RWPE1 (cell line): Measurements from ENCODE around the gene ELN.

Source experiments
- CTCF ChIA-PET: fragments of 350-600 bp; sonication (Branson Sonifier 250); formaldehyde crosslinking; extraction: SDS; loops from one replicate; lab custom pipeline; 2021; lab: Yijun Ruan, JAX
- POLR2A ChIA-PET: fragments of 400-600 bp; formaldehyde crosslinking; extraction: SDS; loops from one replicate; lab custom pipeline; 2020; ENCODE audit warnings: antibody characterized with exemption; ENCODE audit not compliant: low non-redundant PET; lab: Yijun Ruan, JAX
- DNase-seq: peaks from one replicate; pipeline ENCODE4 v3.0.0; 2012; ENCODE audit warnings: low spot score
- H3K27ac ChIP-seq: fragments of 450-650 bp; 2 replicates; pipeline ENCODE4 v1.5.1; 2017
- TF ChIP-seq, protein P1 (sequence below): fragments of 450-650 bp; conservative IDR thresholded peaks from 2 replicates; pipeline ENCODE4 v1.5.1; 2017; ENCODE audit warnings: low read depth, mild to moderate bottlenecking

ELN gene

DNA sequence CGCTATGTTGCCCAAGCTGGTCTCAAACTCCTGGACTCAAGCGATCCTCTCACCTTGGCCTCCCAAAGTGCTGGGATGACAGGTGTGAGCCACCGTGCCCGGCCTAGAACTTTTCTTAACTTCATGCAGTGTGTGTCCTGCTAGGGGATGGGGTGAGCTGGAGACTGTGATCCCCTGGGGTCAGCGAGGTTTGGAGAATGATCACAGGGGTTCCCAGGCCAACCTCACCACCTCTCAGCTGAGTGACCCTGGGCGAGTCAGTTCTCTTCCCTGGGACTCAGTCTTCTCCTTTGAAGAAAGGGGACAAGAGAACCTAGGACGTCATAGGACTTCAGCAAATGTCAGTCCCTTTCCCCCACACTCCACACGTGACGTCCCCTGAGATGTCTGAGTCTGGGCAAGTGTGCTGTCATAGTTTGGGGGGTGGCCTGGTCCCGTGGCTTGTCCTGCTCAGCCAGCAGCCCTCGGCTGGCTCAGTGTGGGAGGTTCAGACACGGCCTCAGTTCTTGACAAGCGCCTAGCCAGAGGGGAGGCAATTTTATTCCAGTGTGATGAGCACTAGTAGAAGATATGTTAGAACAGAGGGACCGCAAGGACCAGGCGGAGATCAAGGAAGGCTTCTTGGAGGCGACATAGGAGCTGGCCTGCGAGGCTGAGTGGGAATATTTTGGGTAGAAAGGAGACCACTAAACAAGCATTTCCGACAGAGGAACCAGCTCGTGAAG, 43.3 kb upstream of the ELN start:
- H3K27ac ChIP-seq, result no peak overlapping the region
- TF ChIP-seq, protein P1, sequence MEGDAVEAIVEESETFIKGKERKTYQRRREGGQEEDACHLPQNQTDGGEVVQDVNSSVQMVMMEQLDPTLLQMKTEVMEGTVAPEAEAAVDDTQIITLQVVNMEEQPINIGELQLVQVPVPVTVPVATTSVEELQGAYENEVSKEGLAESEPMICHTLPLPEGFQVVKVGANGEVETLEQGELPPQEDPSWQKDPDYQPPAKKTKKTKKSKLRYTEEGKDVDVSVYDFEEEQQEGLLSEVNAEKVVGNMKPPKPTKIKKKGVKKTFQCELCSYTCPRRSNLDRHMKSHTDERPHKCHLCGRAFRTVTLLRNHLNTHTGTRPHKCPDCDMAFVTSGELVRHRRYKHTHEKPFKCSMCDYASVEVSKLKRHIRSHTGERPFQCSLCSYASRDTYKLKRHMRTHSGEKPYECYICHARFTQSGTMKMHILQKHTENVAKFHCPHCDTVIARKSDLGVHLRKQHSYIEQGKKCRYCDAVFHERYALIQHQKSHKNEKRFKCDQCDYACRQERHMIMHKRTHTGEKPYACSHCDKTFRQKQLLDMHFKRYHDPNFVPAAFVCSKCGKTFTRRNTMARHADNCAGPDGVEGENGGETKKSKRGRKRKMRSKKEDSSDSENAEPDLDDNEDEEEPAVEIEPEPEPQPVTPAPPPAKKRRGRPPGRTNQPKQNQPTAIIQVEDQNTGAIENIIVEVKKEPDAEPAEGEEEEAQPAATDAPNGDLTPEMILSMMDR, result no peak
- DNase-seq, result no peak
- POLR2A ChIA-PET, result no interaction called here
- CTCF ChIA-PET, result interaction anchor here (0.7 kb wide), 1 partner anchor 65 kb away, joined by 3 read pairs; no protein-coding TSS in a partner anchor

DNA sequence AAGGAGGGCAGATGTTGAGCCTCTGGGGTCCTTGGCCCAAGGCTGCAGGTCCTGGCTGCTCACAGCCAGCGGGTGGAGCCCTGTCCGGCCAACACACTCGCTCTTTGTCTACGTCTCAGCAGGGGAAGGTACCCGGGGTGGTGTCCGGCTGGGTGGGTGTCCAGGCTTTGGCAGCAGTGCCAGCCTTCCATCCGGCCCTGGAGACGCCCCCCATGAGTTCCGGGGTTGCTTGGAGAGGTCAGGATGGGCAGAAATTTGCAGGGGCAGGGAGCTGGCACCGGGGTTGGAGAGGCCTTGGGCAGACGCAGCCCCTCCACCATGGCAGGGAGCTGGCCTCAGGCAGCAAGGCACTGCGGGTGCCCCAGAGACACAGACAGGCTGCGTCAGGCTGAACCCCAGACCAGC, 42.2 kb upstream of the ELN start:
- no peak for DNase-seq
- CTCF ChIA-PET, result interaction anchor here (0.7 kb wide), 1 partner anchor 41 kb away, joined by 3 read pairs; no protein-coding TSS in a partner anchor
- TF ChIP-seq, protein P1, result no peak
- POLR2A ChIA-PET, result no interaction called here
- no peak overlapping the region; the same call in 1 of the 2 replicates for H3K27ac ChIP-seq

DNA sequence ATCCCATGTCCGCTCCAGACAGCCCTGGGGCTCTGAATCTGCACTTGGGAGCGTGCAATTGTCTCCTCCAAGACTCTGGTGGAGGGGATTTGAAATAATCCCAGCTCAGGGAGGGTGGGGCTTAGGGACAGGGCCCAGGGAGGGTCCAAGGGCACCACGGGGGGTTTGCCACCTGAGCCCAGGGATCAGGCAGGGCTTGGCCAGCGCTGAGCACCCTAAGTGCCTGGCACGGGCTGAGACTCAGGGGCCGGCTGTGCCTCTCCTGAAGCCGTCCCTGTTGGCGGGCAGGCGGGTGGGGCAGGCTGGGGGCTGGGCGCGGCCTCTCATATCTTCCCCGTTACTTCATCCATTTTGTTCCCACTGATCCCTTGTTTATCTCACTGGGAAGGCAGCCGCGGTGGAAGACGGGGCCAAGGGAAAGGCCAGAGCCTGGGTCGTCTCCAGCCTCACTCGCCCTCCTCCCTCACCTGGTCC, 41.8 kb upstream of the ELN start:
- H3K27ac ChIP-seq, result no peak overlapping the region; the same call in 1 of the 2 replicates
- CTCF ChIA-PET, result interaction anchor here (0.7 kb wide), 1 partner anchor 41 kb away, joined by 3 read pairs; no protein-coding TSS in a partner anchor
- DNase-seq, result no peak

DNA sequence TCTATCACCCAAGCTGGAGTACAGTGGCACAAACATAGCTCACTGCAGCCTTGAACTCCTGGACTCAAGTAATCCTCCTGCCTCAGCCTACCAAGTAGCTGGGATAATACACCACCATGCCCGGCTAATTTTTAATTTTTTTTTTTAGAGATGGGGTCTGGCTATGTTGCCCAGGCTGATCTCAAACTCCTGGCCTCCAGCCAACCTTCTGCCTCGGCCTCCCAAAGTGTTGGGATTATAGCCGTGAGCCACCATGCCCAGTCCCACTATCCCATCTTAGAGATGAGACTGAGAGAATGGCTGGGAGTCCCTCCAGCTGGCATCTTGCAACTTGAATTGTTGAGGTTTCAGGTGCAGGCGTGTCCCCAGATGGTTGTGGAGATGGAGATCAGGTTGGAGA, 40.7 kb upstream of the ELN start:
- TF ChIP-seq, protein P1, result no peak

More for the DNA sequence above, 41.8 kb upstream of the ELN start:
- POLR2A ChIA-PET, result no interaction called here
- TF ChIP-seq, protein P1, result no peak

DNA sequence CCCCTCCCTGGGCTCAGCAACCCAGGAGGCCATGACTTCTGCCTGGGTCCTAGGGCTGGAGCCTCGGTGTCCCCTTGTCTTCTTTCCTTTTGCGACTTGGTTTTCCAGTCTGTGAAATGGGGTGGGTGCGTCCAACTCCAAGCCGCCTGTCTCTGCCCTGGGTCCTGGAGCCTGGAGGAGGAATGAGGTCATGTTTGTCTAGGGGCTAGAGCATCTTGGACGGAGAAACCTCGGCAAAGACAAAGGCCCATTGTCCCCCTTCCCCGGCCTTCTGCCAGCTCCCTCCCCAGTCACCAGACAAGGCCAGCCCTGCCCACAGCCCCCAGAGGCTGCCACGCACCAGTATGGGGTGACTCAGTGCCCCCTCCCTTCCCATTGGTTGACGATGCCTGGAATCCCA, 39.8 kb upstream of the ELN start:
- DNase-seq, result no peak
- ChIA-PET POLR2A (no interaction called here), CTCF (no interaction called here)
- no peak overlapping the region for H3K27ac ChIP-seq
- TF ChIP-seq, protein P1, result no peak

More for the DNA sequence above, 40.7 kb upstream of the ELN start:
- H3K27ac ChIP-seq, result no peak overlapping the region
- no peak for DNase-seq
- ChIA-PET POLR2A (no interaction called here), CTCF (no interaction called here)

DNA sequence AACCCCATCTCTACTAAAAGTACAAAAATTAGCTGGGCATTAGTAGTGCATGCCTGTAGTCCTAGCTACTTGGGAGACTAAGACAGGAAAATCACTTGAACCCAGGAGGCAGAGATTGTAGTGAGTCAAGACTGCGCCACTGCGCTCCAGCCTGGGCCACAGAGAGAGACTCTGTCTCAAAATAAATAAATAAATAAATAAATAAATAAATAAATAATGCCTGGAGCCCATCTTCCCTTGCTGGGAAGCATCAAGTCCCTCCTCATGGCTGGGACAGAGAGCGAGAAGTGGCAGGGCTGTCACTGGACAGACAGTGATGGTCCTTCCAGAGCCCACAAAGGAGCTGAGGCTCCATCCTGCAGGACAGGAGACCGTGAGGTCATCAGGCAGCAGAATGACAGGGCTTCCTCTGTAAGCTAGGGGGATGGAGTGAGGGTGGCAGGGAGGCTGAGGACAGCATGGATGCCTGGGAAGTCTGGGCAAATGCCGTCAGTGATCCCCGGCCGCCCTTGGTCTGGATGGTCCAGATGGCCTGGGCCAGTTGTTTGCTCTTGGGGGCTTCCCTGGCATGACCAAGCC, 36.4 kb upstream of the ELN start:
- H3K27ac ChIP-seq, result peak overlapping the region; percentile 89

More for the DNA sequence above, 36.4 kb upstream of the ELN start:
- POLR2A ChIA-PET, result no interaction called here
- CTCF ChIA-PET, result interaction anchor here (0.5 to 0.7 kb wide), 2 partner anchors 19 to 413 kb away, joined by 3 to 4 read pairs; no protein-coding TSS in a partner anchor
- DNase-seq, result no peak
- TF ChIP-seq, protein P1, result no peak
